Naive thymus-derived CD4-positive, alpha-beta T cell (primary cell): Measurements from ENCODE around the gene TMPRSS13. TPM values are rescaled to one million over a fixed set of nuclear protein-coding genes. Genes with fewer than 3 reads are reported as not detected.
"Not testable (repeated sequence)": the region's sequence is repeated elsewhere in the genome, so short reads cannot be mapped to it uniquely, and the experiment has no call there.

ENCODE experiments used
- ATAC-seq: fragments of 150-1000 bp; cut with Tn5 transposase; 2 replicates; pipeline ENCODE4 v1.10.0; 2021; ENCODE audit warnings: mild to moderate bottlenecking, moderate library complexity
- CTCF ChIA-PET: fragments of 350-600 bp; sonication (Branson Sonifier 250); formaldehyde crosslinking; loops from one replicate; lab custom pipeline; 2021; ENCODE audit warnings: antibody characterized with exemption; lab: Charles Lee
- POLR2A ChIA-PET: fragments of 350-600 bp; sonication (Branson Sonifier 250); formaldehyde crosslinking; loops from one replicate; lab custom pipeline; 2021; ENCODE audit warnings: antibody characterized with exemption, inconsistent platforms; lab: Charles Lee
- DNase-seq, 9 donors: peaks; one replicate each; pipeline versions ENCODE4 v3.0.0 to v3.0.0-alpha.2; 2020 to 2022; ENCODE audit warnings: mixed read lengths in 1 of 9
- H3K27ac ChIP-seq: one replicate; pipeline ENCODE4 v1.7.0; 2013; ENCODE audit warnings: mild to moderate bottlenecking, low read depth, low read length, moderate library complexity
- H3K27me3 ChIP-seq, 2 donors: one replicate each; pipeline ENCODE4 v1.7.0; 2013; ENCODE audit warnings: low read length in 2 of 2, mild to moderate bottlenecking in 2 of 2, moderate library complexity in 2 of 2; ENCODE audit not compliant: control insufficient read depth in 2 of 2, insufficient read depth in 2 of 2
- H3K36me3 ChIP-seq, 3 experiments: 1 replicate in 2 of 3; 2 replicates in 1 of 3; pipeline ENCODE4 v1.7.0; 2013; ENCODE audit warnings: low read length in 3 of 3, mild to moderate bottlenecking in 3 of 3, moderate library complexity in 1 of 3; ENCODE audit not compliant: insufficient read depth in 3 of 3, control insufficient read depth in 2 of 3
- H3K4me1 ChIP-seq, 2 donors: one replicate each; pipeline ENCODE4 v1.7.0; 2013; ENCODE audit warnings: low read length in 2 of 2, mild to moderate bottlenecking in 2 of 2, moderate library complexity in 1 of 2; ENCODE audit not compliant: control insufficient read depth in 2 of 2, insufficient read depth in 2 of 2
- H3K4me3 ChIP-seq: 2 replicates; pipeline ENCODE4 v1.7.0; 2013; ENCODE audit warnings: mild to moderate bottlenecking, low read length
- H3K9me3 ChIP-seq, 3 experiments: 1 replicate in 2 of 3; 2 replicates in 1 of 3; pipeline ENCODE4 v1.7.0; 2013; ENCODE audit warnings: low read length in 3 of 3; ENCODE audit not compliant: control insufficient read depth in 2 of 3
- H3K27ac Mint-ChIP-seq, 9 donors: one replicate each; pipeline ENCODE4 v1.8.0; 2020 to 2022; ENCODE audit warnings: mixed read lengths in 9 of 9, mild to moderate bottlenecking in 8 of 9, moderate library complexity in 5 of 9, inconsistent platforms in 2 of 9
- H3K27me3 Mint-ChIP-seq, 5 donors: one replicate each; pipeline ENCODE4 v1.8.0; 2021 to 2022; ENCODE audit warnings: mixed read lengths in 5 of 5, mild to moderate bottlenecking in 1 of 5
- H3K36me3 Mint-ChIP-seq, 5 donors: one replicate each; pipeline ENCODE4 v1.8.0; 2020 to 2022; ENCODE audit warnings: mixed read lengths in 5 of 5, mild to moderate bottlenecking in 3 of 5, inconsistent platforms in 1 of 5
- H3K4me1 Mint-ChIP-seq, 7 donors: one replicate each; pipeline ENCODE4 v1.8.0; 2020 to 2022; ENCODE audit warnings: mixed read lengths in 7 of 7, mild to moderate bottlenecking in 3 of 7, inconsistent platforms in 1 of 7
- H3K4me3 Mint-ChIP-seq, 10 donors: one replicate each; pipeline ENCODE4 v1.8.0; 2020 to 2022; ENCODE audit warnings: mild to moderate bottlenecking in 10 of 10, mixed read lengths in 10 of 10, moderate library complexity in 6 of 10, inconsistent platforms in 2 of 10
- H3K9me3 Mint-ChIP-seq, 11 donors: one replicate each; pipeline ENCODE4 v1.8.0; 2020 to 2022; ENCODE audit warnings: mixed read lengths in 11 of 11, mild to moderate bottlenecking in 4 of 11, inconsistent platforms in 1 of 11, moderate library complexity in 1 of 11
- intact Hi-C, 2 donors: fragments of 100-400 bp; cut with micrococcal nuclease; formaldehyde crosslinking; loops; one replicate each; pipeline ENCODE4 v1.15.1; 2023
- polyA plus RNA-seq, 2 donors: library from polyadenylated mRNA; unstranded; fragments of 300-500 nt; fragmentation: Illumina TruSeq; gene quantifications; one replicate each; pipeline ENCODE4 v1.2.3, GENCODE V29; 2021
- total RNA-seq, 6 experiments: library from RNA in 5 of 6; stranded (reverse) in 5 of 6; gene quantifications; 1 replicate in 5 of 6; 2 replicates in 1 of 6; pipeline ENCODE4 v1.2.3 and lab custom pipeline; 2021 to 2026

The TMPRSS13 gene
- total and polyA plus RNA-seq, 7 experiments from 2014 or later: 0.47 to 4.1 (median 3.0) TPM

- not testable (repeated sequence) for H3K9me3 ChIP-seq, ATAC-seq, DNase-seq, H3K9me3 Mint-ChIP-seq, H3K4me3 ChIP-seq, H3K27me3 ChIP-seq, H3K36me3 Mint-ChIP-seq, H3K36me3 ChIP-seq, H3K27me3 Mint-ChIP-seq
- peak overlapping the region; percentile 58 for H3K27ac ChIP-seq
- intact Hi-C loops: loop anchor here in 1 of 2 donors (10.0 kb wide), 1 partner anchor 524 kb away; no protein-coding TSS in a partner anchor
- peak overlapping the region in 6 of 9 donors; percentile 50 to 95 (median 88) for H3K27ac Mint-ChIP-seq
- peaks cover 61 to 66% of the 10 kb centered on the region in 2 donors for H3K4me1 ChIP-seq
- H3K4me1 Mint-ChIP-seq: peaks cover 52 to 93% (median 75%) of the 10 kb centered on the region in 7 donors
- ChIA-PET POLR2A (interaction anchor here (0.6 to 7.8 kb wide), 7 partner anchors 39 to 141 kb away, joined by 3 to 146 read pairs (median 12); partner anchors contain the start of gene IL10RA), CTCF (interaction anchor here (0.8 to 9.5 kb wide), 10 partner anchors 25 to 142 kb away, joined by 3 to 138 read pairs (median 33); partner anchors contain the start of gene FXYD2)
- peak overlapping the region in 5 of 10 donors; percentile 44 to 85 (median 69) for H3K4me3 Mint-ChIP-seq
Observed at GRCh38 chr11:117948466-117948865, 19.3 kb upstream of the TMPRSS13 start.

- H3K27ac Mint-ChIP-seq: peak overlapping the region; percentile 42 to 95 (median 82)
- ATAC-seq, DNase-seq, H3K36me3 ChIP-seq, H3K27ac ChIP-seq, H3K27me3 ChIP-seq, H3K9me3 Mint-ChIP-seq, H3K27me3 Mint-ChIP-seq, H3K36me3 Mint-ChIP-seq, H3K4me3 ChIP-seq, H3K9me3 ChIP-seq: not testable (repeated sequence)
- peaks cover 56 to 59% of the 10 kb centered on the region in 2 donors for H3K4me1 ChIP-seq
- CTCF ChIA-PET: interaction anchor here (0.8 to 9.5 kb wide), 29 partner anchors 9 to 522 kb away, joined by 3 to 138 read pairs (median 8); partner anchors contain the start of genes FXYD2 and IL10RA
- POLR2A ChIA-PET: interaction anchor here (0.6 to 3.3 kb wide), 9 partner anchors 11 to 140 kb away, joined by 3 to 20 read pairs (median 8); partner anchors contain the start of gene IL10RA
- peaks cover 50 to 86% (median 68%) of the 10 kb centered on the region in 7 donors for H3K4me1 Mint-ChIP-seq
- intact Hi-C loops: loop anchor here (1.0 to 10.0 kb wide), 4 partner anchors 103 to 523 kb away; no protein-coding TSS in a partner anchor
- H3K4me3 Mint-ChIP-seq: peak overlapping the region in 6 of 10 donors; percentile 31 to 79 (median 44)
Observed at GRCh38 chr11:117947751-117948150, 18.5 kb upstream of the TMPRSS13 start.

GRCh38 chr11:117946842-117947526, 17.8 kb upstream of the TMPRSS13 start:
- Histone ChIP-seq H3K9me3 (no peaks in the 10 kb centered on the region), H3K4me1 (peaks cover 49 to 51% of the 10 kb centered on the region in 2 donors), H3K4me3 (no peak overlapping the region), H3K27ac (no peak overlapping the region), H3K36me3 (no peaks in the 10 kb centered on the region), H3K27me3 (no peaks in the 10 kb centered on the region)
- Mint-ChIP-seq H3K27ac (peak overlapping the region; percentile 30 to 91 (median 82)), H3K4me1 (peaks cover 50 to 83% (median 60%) of the 10 kb centered on the region in 7 donors), H3K27me3 (no peaks in the 10 kb centered on the region), H3K36me3 (peaks cover 0 to 8% (median 5%) of the 10 kb centered on the region in 5 donors), H3K4me3 (peak overlapping the region in 9 of 10 donors; percentile 1 to 79 (median 58)), H3K9me3 (peaks cover 0 to 5% (median 0%) of the 10 kb centered on the region in 11 donors)
- ATAC-seq (peak; percentile 64), DNase-seq (peak; percentile 57 to 86 (median 76))
- CTCF ChIA-PET: interaction anchor here (0.6 to 9.5 kb wide), 44 partner anchors 8 to 521 kb away, joined by 3 to 138 read pairs (median 6); partner anchors contain the start of genes FXYD2 and IL10RA
- intact Hi-C loops: loop anchor here (1.0 to 10.0 kb wide), 4 partner anchors 103 to 522 kb away; no protein-coding TSS in a partner anchor
- POLR2A ChIA-PET: interaction anchor here (0.6 to 3.3 kb wide), 11 partner anchors 10 to 139 kb away, joined by 3 to 20 read pairs (median 6); partner anchors contain the start of genes FXYD2 and IL10RA

- H3K4me1 Mint-ChIP-seq: peaks cover 43 to 80% (median 53%) of the 10 kb centered on the region in 7 donors
- DNase-seq: no peak
- POLR2A ChIA-PET: interaction anchor here (0.6 to 3.3 kb wide), 10 partner anchors 10 to 139 kb away, joined by 3 to 20 read pairs (median 7); partner anchors contain the start of genes FXYD2 and IL10RA
- H3K4me3 ChIP-seq: no peak overlapping the region
- H3K36me3 ChIP-seq: no peaks in the 10 kb centered on the region
- H3K27me3 ChIP-seq: no peaks in the 10 kb centered on the region
- no peaks in the 10 kb centered on the region for H3K9me3 ChIP-seq
- no peaks in the 10 kb centered on the region for H3K27me3 Mint-ChIP-seq
- H3K4me3 Mint-ChIP-seq: no peak overlapping the region
- peak overlapping the region in 4 of 9 donors; percentile 30 to 91 (median 76) for H3K27ac Mint-ChIP-seq
- H3K9me3 Mint-ChIP-seq: peaks cover 0 to 5% (median 0%) of the 10 kb centered on the region in 11 donors
- CTCF ChIA-PET: interaction anchor here (0.6 to 9.5 kb wide), 39 partner anchors 10 to 521 kb away, joined by 3 to 138 read pairs (median 7); partner anchors contain the start of genes FXYD2 and IL10RA
- peaks cover 0 to 8% (median 5%) of the 10 kb centered on the region in 5 donors for H3K36me3 Mint-ChIP-seq
- no peak overlapping the region for H3K27ac ChIP-seq
- intact Hi-C loops: loop anchor here in 1 of 2 donors (10.0 kb wide), 1 partner anchor 521 kb away; no protein-coding TSS in a partner anchor
- no peak for ATAC-seq
- peaks cover 42 to 44% of the 10 kb centered on the region in 2 donors for H3K4me1 ChIP-seq
Observed at GRCh38 chr11:117946156-117946841, 17.1 kb upstream of the TMPRSS13 start.

GRCh38 chr11:117945047-117945810, 16.0 kb upstream of the TMPRSS13 start:
- Histone ChIP-seq H3K4me1 (peaks cover 32 to 34% of the 10 kb centered on the region in 2 donors), H3K36me3 (no peaks in the 10 kb centered on the region), H3K4me3 (no peak overlapping the region), H3K27me3 (no peaks in the 10 kb centered on the region), H3K27ac (no peak overlapping the region), H3K9me3 (no peaks in the 10 kb centered on the region)
- no peaks in the 10 kb centered on the region for H3K27me3 Mint-ChIP-seq
- H3K4me3 Mint-ChIP-seq: peak overlapping the region in 1 of 10 donors; percentile 11
- intact Hi-C loops: loop anchor here in 1 of 2 donors (10.0 kb wide), 1 partner anchor 520 kb away; no protein-coding TSS in a partner anchor
- ChIA-PET POLR2A (interaction anchor here (1.0 to 3.3 kb wide), 2 partner anchors 42 to 102 kb away, joined by 3 to 20 read pairs; partner anchors contain the start of gene IL10RA), CTCF (interaction anchor here (0.9 to 9.5 kb wide), 13 partner anchors 9 to 520 kb away, joined by 3 to 138 read pairs (median 13); partner anchors contain the start of genes FXYD2 and IL10RA)
- no peak for DNase-seq
- peaks cover 32 to 69% (median 43%) of the 10 kb centered on the region in 7 donors for H3K4me1 Mint-ChIP-seq
- H3K36me3 Mint-ChIP-seq: peaks cover 0 to 8% (median 5%) of the 10 kb centered on the region in 5 donors
- peak overlapping the region in 2 of 9 donors; percentile 76 to 84 for H3K27ac Mint-ChIP-seq
- no peak for ATAC-seq
- H3K9me3 Mint-ChIP-seq: peaks cover 0 to 5% (median 0%) of the 10 kb centered on the region in 11 donors
